ENCODE data around the gene PITPNC1.
A peak's percentile ranks its signal among the peaks of the same experiment; 100 is the strongest.

The PITPNC1 gene

DNA sequence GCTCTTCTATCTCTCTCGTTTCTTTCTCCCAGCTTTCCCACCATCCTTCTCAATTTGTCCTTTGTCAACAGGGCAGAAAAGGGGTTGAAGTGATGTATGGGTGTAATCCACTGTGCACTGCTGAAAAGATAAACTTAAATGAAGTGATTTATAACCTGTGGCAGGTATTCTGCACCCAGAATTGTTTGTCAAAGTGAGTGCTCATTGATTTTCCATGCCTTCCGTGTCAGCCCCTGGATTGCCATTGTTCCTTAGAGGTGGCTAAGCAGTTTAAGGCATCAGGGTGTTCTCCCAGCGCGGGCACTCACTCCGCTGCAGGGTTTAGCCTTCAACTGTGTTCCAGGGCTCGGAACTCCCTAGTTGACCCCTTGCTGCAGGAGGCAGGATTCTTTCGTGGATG, 82.9 kb downstream of the PITPNC1 start:
- no peak for TF ChIP-seq CTCF (IDR thresholded peaks at IDR 0.05; ENCODE audit: insufficient read depth, low read depth, low read length, missing control alignments)
- no peak for DNase-seq (ENCODE audit: low read depth)
- H3K4me3 ChIP-seq (ENCODE audit: low read depth, low read length) = no peak overlapping the region

GRCh38 chr17:67461228-67461780, 84.2 kb downstream of the PITPNC1 start:
- TF ChIP-seq CTCF (IDR thresholded peaks at IDR 0.05; ENCODE audit: insufficient read depth, low read depth, low read length, missing control alignments) = no peak
- H3K4me3 ChIP-seq (ENCODE audit: low read depth, low read length) = no peak overlapping the region
- no peak for DNase-seq (ENCODE audit: low read depth)

- no peak for DNase-seq (ENCODE audit: low read depth)
- no peak for TF ChIP-seq CTCF (IDR thresholded peaks at IDR 0.05; ENCODE audit: insufficient read depth, low read depth, low read length, missing control alignments)
- H3K4me3 ChIP-seq (ENCODE audit: low read depth, low read length) = no peak overlapping the region
Measured at GRCh38 chr17:67461876-67462275, 84.8 kb downstream of the PITPNC1 start.

DNA sequence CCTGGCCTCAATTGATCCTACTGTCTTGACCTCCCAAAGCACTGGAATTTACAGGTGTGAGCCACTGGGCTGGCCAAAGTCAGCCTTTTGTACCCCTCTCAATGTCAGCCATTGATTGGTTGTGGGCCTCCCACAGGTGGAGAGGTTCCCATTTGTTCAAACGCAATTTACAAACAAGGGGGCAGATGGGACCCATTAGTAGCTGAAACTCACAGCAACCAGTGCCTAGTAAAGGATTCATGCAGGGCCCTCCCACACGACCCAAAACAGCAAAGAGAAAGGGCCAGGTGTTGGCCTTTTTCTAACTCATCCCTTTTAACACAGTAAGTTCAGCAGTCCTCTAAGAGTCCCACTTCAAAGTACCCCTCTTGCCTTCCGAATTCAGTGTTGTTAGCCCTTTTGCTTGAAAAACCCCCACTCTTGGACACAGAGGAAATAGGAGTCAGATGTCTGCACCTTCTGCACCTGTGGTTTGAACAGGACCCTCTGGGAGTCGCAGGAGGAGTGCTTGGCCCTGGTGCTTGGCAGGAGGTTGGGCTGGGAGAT, 89.2 kb downstream of the PITPNC1 start:
- DNase-seq (ENCODE audit: low read depth) = peak; percentile 37
- TF ChIP-seq CTCF (IDR thresholded peaks at IDR 0.05; ENCODE audit: insufficient read depth, low read depth, low read length, missing control alignments) = no peak
- no peak overlapping the region for H3K4me3 ChIP-seq (ENCODE audit: low read depth, low read length)

- DNase-seq (ENCODE audit: low read depth) = peak; percentile 78
Measured at GRCh38 chr17:67467500-67468455, 90.7 kb downstream of the PITPNC1 start.

More at GRCh38 chr17:67467500-67468455, 90.7 kb downstream of the PITPNC1 start:
- no peak overlapping the region for H3K4me3 ChIP-seq (ENCODE audit: low read depth, low read length)
- TF ChIP-seq CTCF (IDR thresholded peaks at IDR 0.05; ENCODE audit: insufficient read depth, low read depth, low read length, missing control alignments) = no peak
